Cardiac muscle cell (in vitro differentiated cells and primary cell): Measurements from ENCODE around the gene RGS2. TPM values are rescaled to one million over a fixed set of nuclear protein-coding genes. Genes with fewer than 3 reads are reported as not detected.
A peak's percentile ranks its signal among the peaks of the same experiment; 100 is the strongest.

Source experiments
- DNase-seq, 2 donors: peaks; one replicate each; pipeline versions ENCODE4 v3.0.0 to v3.0.0-alpha.2; 2010 to 2017; ENCODE audit warnings: low read depth in 1 of 2, low spot score in 1 of 2
- H3K27ac ChIP-seq: fragments of 200-600 bp; sonication (generic); 2 replicates; pipeline ENCODE4 v1.5.1; 2016
- H3K27me3 ChIP-seq: fragments of 200-600 bp; sonication (generic); 2 replicates; pipeline ENCODE4 v1.6.0; 2016; ENCODE audit warnings: control low read depth
- H3K36me3 ChIP-seq: fragments of 200-600 bp; sonication (generic); 2 replicates; pipeline ENCODE4 v1.5.1; 2016; ENCODE audit warnings: control low read depth
- H3K4me1 ChIP-seq: fragments of 200-600 bp; sonication (generic); 2 replicates; pipeline ENCODE4 v1.8.1; 2017; ENCODE audit warnings: low read depth, mild to moderate bottlenecking, mixed run types
- H3K4me3 ChIP-seq: fragments of 200-600 bp; sonication (generic); 2 replicates; pipeline ENCODE4 v1.5.1; 2016; ENCODE audit warnings: mild to moderate bottlenecking
- H3K9me3 ChIP-seq: fragments of 200-600 bp; sonication (generic); 2 replicates; pipeline ENCODE4 v1.5.1; 2017; ENCODE audit warnings: low read depth, mild to moderate bottlenecking, control low read depth
- CTCF ChIP-seq: IDR thresholded peaks from 2 replicates; pipeline ENCODE4 v1.5.1; 2012; ENCODE audit warnings: low read depth, mild to moderate bottlenecking, low read length
- polyA plus RNA-seq: library from polyadenylated mRNA; unstranded; fragments of >200 nt; fragmentation: Nextera tagmentation; extraction: Ambion mirVana; gene quantifications from 2 replicates; pipeline ENCODE4 v1.2.1, GENCODE V29; 2016
- total RNA-seq: library from RNA; depleted of rRNA; stranded (reverse); fragments of >200 nt; gene quantifications from 2 replicates; pipeline ENCODE4 v1.2.3, GENCODE V29; 2016

Gene RGS2
- total and polyA plus RNA-seq, 2 experiments from 2014 or later: 15.6 to 28.2 TPM

- Histone ChIP-seq H3K27me3 (no peaks in the 10 kb centered on the region), H3K4me1 (no peaks in the 10 kb centered on the region), H3K9me3 (no peaks in the 10 kb centered on the region), H3K27ac (no peak overlapping the region), H3K36me3 (no peaks in the 10 kb centered on the region), H3K4me3 (no peak overlapping the region)
- DNase-seq: no peak
- no peak for TF ChIP-seq CTCF
Observed at GRCh38 chr1:192786576-192786975, 22.3 kb upstream of the RGS2 start.

GRCh38 chr1:192787914-192788585, 20.8 kb upstream of the RGS2 start:
- Histone ChIP-seq H3K4me1 (no peaks in the 10 kb centered on the region), H3K9me3 (no peaks in the 10 kb centered on the region), H3K27ac (no peak overlapping the region), H3K4me3 (no peak overlapping the region), H3K36me3 (no peaks in the 10 kb centered on the region), H3K27me3 (no peaks in the 10 kb centered on the region)
- TF ChIP-seq CTCF: no peak
- DNase-seq: peak; percentile 12 to 65

- Histone ChIP-seq H3K4me1 (no peaks in the 10 kb centered on the region), H3K9me3 (no peaks in the 10 kb centered on the region), H3K36me3 (no peaks in the 10 kb centered on the region), H3K4me3 (no peak overlapping the region), H3K27me3 (no peaks in the 10 kb centered on the region), H3K27ac (no peak overlapping the region)
- TF ChIP-seq CTCF: no peak
- no peak for DNase-seq
Observed at GRCh38 chr1:192789871-192790270, 19.0 kb upstream of the RGS2 start.

- no peak for DNase-seq
- Histone ChIP-seq H3K36me3 (no peaks in the 10 kb centered on the region), H3K27ac (no peak overlapping the region), H3K4me1 (no peaks in the 10 kb centered on the region), H3K9me3 (no peaks in the 10 kb centered on the region), H3K27me3 (no peaks in the 10 kb centered on the region), H3K4me3 (no peak overlapping the region)
- TF ChIP-seq CTCF: no peak
Observed at GRCh38 chr1:192792628-192793027, 16.2 kb upstream of the RGS2 start.

GRCh38 chr1:192793983-192794767, 14.7 kb upstream of the RGS2 start:
- H3K4me1 ChIP-seq: no peaks in the 10 kb centered on the region
- no peak overlapping the region for H3K4me3 ChIP-seq
- H3K9me3 ChIP-seq: no peaks in the 10 kb centered on the region
- no peaks in the 10 kb centered on the region for H3K27me3 ChIP-seq
- TF ChIP-seq CTCF: no peak
- H3K36me3 ChIP-seq: no peaks in the 10 kb centered on the region
- DNase-seq: no peak
- no peak overlapping the region for H3K27ac ChIP-seq
